Heart left ventricle (tissue), 16 donors: ENCODE measurements around the gene BCORL1. TPM values are rescaled to one million over a fixed set of nuclear protein-coding genes. Genes with fewer than 3 reads are reported as not detected.
A peak's percentile ranks its signal among the peaks of the same experiment; 100 is the strongest.

Experiments
- ATAC-seq, 4 donors: fragments of 200-7000 bp; cut with Tn5 transposase; one replicate each; pipeline ENCODE4 v1.9.1; 2020 to 2022; ENCODE audit warnings: moderate library complexity in 4 of 4, mild to moderate bottlenecking in 3 of 4, moderate number of reproducible peaks in 1 of 4
- DNase-seq, 5 donors: peaks; one replicate each; pipeline ENCODE4 v3.0.0-alpha.2; 2020
- H3K27ac ChIP-seq, 12 donors: fragments of 200-600 bp; sonication (generic) in 4 of 12; one replicate each; pipeline versions ENCODE4 v1.5.0 to v1.8.0; 2016 to 2022; ENCODE audit warnings: mild to moderate bottlenecking in 2 of 12
- H3K27me3 ChIP-seq, 9 donors: fragments of 200-600 bp; sonication (generic) in 2 of 9; one replicate each; pipeline versions ENCODE4 v1.5.1 to v1.8.0; 2016 to 2022; ENCODE audit warnings: mild to moderate bottlenecking in 3 of 9
- H3K36me3 ChIP-seq, 9 donors: fragments of 200-600 bp; sonication (generic) in 2 of 9; one replicate each; pipeline versions ENCODE4 v1.5.0 to v1.8.0; 2018 to 2022; ENCODE audit warnings: mild to moderate bottlenecking in 2 of 9
- H3K4me1 ChIP-seq, 12 donors: fragments of 200-600 bp; sonication (generic) in 4 of 12; one replicate each; pipeline versions ENCODE4 v1.5.0 to v1.8.0; 2016 to 2022; ENCODE audit warnings: mild to moderate bottlenecking in 3 of 12
- H3K4me3 ChIP-seq, 12 donors: fragments of 200-600 bp; sonication (generic) in 4 of 12; one replicate each; pipeline versions ENCODE4 v1.5.0 to v1.8.0; 2017 to 2022; ENCODE audit warnings: mild to moderate bottlenecking in 9 of 12, moderate library complexity in 4 of 12
- H3K9me3 ChIP-seq, 12 donors: fragments of 200-600 bp; sonication (generic) in 4 of 12; one replicate each; pipeline versions ENCODE4 v1.5.0 to v1.8.0; 2016 to 2022; ENCODE audit warnings: mild to moderate bottlenecking in 1 of 12
- POLR2A ChIP-seq, 2 donors: fragments of 450-650 bp; IDR thresholded peaks; one replicate each; pipeline ENCODE4 v1.6.1; 2017; ENCODE audit warnings: antibody characterized with exemption in 2 of 2, mild to moderate bottlenecking in 2 of 2, moderate library complexity in 2 of 2
- WGBS, 4 donors: extraction: QIAGEN DNeasy Blood & Tissue Kit in 2 of 4; methylation state at CpG; one replicate each; pipeline versions ENCODE4 v1.1.5 to v1.1.7; 2013 to 2018; 5-methylcytosine and 5-hydroxymethylcytosine counted together
- intact Hi-C, 10 donors: fragments of 100-400 bp; cut with DNase I; formaldehyde crosslinking; loops; one replicate each; pipeline versions ENCODE4 v1.11.1 to v1.14.2; 2022
- polyA plus RNA-seq, 2 donors: library from polyadenylated mRNA; stranded (reverse); fragments of 200-250 nt; gene quantifications; one replicate each; pipeline ENCODE4 v1.2.3, GENCODE V29; 2013
- total RNA-seq, 9 donors: library from RNA; depleted of rRNA in 2 of 9; stranded (reverse); fragments of >200 nt in 2 of 9; fragmentation: NEBNext Ultra II Directional in 3 of 9; extraction: Animal tissue kit (Norgen Biotek cat#: 25700) in 3 of 9; gene quantifications; one replicate each; pipeline versions ENCODE4 v1.1.0 to v1.2.4, GENCODE V29; 2016 to 2023
- TF ChIP-seq, protein P1 (sequence below), 12 donors: fragments of 200-600 bp; sonication (generic) in 4 of 12; IDR thresholded peaks; one replicate each; pipeline versions ENCODE4 v1.5.0 to v1.8.0; 2018 to 2022; ENCODE audit warnings: antibody characterized with exemption in 12 of 12, mild to moderate bottlenecking in 5 of 12
- donor health status: ischemic (EF 13 %, LVEDD 7.1; RV severe dilation, severe dysfunction).
- donor health status: healthy with polysubstance abuse.
- donor health status: DM: no; HTN: yes; CAD: no.
- donor health status: DM: no; HTN: no; CAD: no.
- donor health status: ischemic (EF 25% LVEDD 6.9; RV normal size, moderate dysfunction).
- donor health status: ischemic (EF 25% LVEDD 5.7; RV mildly dilated, moderate dysfunction).
- donor health status: healthy.
- donor health status: DM: yes; HTN: yes; CAD: no.
- donor health status: ischemic (EF 35%, LVEDD 5.7; RV mildly dilated, moderate dysfunction).
- donor health status: nonischemic (EF 11% LVEDD 7.7; RV severe dilation, severe dysfunction).
- donor health status: DM: yes; HTN: yes; CAD: no.
- donor health status: PGD.
- donor health status: ischemic (EF 29% LVEDD 5.4; RV normal size, mild dysfunction).
- donor health status: nonischemic (EF 23%, LVEDD 6.1; RV moderate dilation, normal function).

Gene BCORL1
- total and polyA plus RNA-seq, 11 donors = 3.3 to 11.0 (median 8.0) TPM

DNA sequence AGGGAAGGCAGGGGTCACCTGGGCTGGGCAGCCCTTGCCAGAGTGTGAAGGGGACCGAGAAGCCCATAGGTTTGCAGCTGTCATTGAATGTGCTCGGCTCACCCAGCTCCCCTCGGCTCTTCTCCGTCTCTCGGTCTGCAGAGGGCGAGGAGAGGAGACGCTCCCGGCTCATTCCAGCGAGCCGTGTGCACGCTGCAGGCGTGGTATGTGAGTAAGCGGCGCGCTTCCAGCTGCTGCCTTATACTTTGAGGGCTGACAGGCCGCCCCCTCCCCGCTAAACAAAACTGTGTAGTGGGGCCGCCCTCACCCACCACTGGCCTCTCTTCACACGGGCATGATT is 23.0 kb upstream of the BCORL1 start:
- 26 to 60% (median 31%) methylated on average over 19 of the region's 19 CpGs for WGBS, 4 donors
- TF ChIP-seq, protein P1, sequence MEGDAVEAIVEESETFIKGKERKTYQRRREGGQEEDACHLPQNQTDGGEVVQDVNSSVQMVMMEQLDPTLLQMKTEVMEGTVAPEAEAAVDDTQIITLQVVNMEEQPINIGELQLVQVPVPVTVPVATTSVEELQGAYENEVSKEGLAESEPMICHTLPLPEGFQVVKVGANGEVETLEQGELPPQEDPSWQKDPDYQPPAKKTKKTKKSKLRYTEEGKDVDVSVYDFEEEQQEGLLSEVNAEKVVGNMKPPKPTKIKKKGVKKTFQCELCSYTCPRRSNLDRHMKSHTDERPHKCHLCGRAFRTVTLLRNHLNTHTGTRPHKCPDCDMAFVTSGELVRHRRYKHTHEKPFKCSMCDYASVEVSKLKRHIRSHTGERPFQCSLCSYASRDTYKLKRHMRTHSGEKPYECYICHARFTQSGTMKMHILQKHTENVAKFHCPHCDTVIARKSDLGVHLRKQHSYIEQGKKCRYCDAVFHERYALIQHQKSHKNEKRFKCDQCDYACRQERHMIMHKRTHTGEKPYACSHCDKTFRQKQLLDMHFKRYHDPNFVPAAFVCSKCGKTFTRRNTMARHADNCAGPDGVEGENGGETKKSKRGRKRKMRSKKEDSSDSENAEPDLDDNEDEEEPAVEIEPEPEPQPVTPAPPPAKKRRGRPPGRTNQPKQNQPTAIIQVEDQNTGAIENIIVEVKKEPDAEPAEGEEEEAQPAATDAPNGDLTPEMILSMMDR (IDR thresholded peaks at IDR 0.05) = no peak
- no peak for TF ChIP-seq POLR2A (IDR thresholded peaks at IDR 0.05)
- ATAC-seq = peak in 3 of 4 donors; percentile 24 to 55 (median 30)
- H3K4me3 ChIP-seq = no peak overlapping the region
- H3K4me1 ChIP-seq = peaks cover 0 to 11% (median 0%) of the 10 kb centered on the region in 12 donors
- H3K27me3 ChIP-seq = peaks cover 0 to 2% (median 0%) of the 10 kb centered on the region in 9 donors
- DNase-seq = no peak
- intact Hi-C loops = no loop called here
- H3K9me3 ChIP-seq = no peaks in the 10 kb centered on the region
- H3K36me3 ChIP-seq = no peaks in the 10 kb centered on the region
- no peak overlapping the region for H3K27ac ChIP-seq

DNA sequence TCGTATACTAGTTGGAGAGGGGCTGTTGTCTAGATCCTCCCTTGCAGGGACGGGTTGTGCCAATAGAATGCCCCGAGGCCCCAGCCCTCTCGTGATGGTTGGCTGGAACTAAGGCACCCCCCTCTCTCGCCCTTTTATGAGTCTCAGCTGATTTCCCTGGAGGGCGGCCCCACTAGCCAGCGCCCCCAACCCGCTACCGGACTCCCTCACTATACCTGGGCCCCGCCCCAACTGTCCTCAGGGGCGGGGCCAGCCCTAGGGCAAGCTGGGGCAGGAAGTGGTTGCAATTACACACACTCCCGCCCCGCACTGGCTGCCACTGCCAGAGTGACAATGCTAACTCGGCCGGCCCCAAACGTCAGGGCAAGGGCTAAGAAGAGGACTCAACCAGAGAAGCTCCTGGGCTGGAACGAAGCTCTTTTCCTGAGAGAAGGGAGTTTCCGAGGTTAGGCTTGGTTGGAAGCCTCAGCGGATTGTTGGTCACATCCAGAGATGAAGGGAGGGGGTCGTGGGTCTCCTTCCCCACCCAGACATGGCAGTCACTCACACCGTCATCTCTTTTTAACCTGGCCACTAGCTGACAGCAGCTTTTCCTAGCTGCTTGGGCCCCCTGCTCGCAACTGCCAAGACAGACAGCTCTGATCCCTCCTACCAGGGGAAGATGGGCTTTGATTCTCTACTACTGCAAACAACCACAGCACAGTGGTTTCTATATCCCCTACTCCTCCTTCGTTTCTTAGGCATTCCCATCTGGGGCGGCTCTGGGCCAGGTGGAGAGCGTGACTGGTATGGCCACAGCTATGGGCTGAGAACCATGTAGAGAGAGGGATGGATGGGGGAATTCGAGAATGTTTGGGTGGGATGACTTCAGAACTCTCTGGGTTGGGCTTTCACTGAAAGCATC is 21.0 kb upstream of the BCORL1 start:
- Histone ChIP-seq H3K27me3 (peaks cover 0 to 2% (median 0%) of the 10 kb centered on the region in 9 donors), H3K36me3 (no peaks in the 10 kb centered on the region), H3K4me3 (peak overlapping the region in 8 of 12 donors; percentile 2 to 36 (median 18)), H3K9me3 (no peaks in the 10 kb centered on the region), H3K27ac (peak overlapping the region in 1 of 12 donors; percentile 62), H3K4me1 (peaks cover 0 to 11% (median 0%) of the 10 kb centered on the region in 12 donors)
- intact Hi-C loops = no loop called here
- no peak for TF ChIP-seq POLR2A (IDR thresholded peaks at IDR 0.05)
- TF ChIP-seq, protein P1 (IDR thresholded peaks at IDR 0.05) = no peak
- DNase-seq (peak; percentile 20 to 77 (median 55)), ATAC-seq (peak; percentile 67 to 78 (median 76))
- 19 to 48% (median 32%) methylated on average over 24 to 26 of the region's 26 CpGs for WGBS, 4 donors

DNA sequence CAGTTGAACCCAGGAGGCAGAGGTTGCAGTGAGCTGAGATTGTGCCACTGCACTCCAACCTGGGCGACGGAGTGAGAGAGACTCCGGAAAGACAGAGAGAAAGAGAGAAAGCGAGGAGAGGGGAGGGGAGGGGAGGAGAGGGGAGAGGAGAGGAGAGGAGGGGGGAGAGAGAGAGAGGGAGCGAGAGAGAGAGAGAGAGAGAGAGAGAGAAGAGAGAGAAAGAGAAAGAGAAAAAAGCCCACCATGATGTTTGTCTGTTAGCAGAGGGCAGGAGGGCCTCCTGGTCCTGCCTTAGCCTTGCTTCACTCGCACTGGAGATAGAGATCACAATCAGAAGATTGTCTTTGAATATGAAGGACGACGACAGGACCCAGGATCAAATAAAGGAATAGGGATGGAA is 18.7 kb upstream of the BCORL1 start:
- H3K27ac ChIP-seq = no peak overlapping the region
- 79 to 95% (median 86%) methylated on average over 8 of the region's 8 CpGs for WGBS, 4 donors
- H3K4me1 ChIP-seq = peaks cover 0 to 4% (median 0%) of the 10 kb centered on the region in 12 donors
- DNase-seq = no peak
- ATAC-seq = no peak
- H3K36me3 ChIP-seq = no peaks in the 10 kb centered on the region
- TF ChIP-seq, protein P1 (IDR thresholded peaks at IDR 0.05) = no peak
- TF ChIP-seq POLR2A (IDR thresholded peaks at IDR 0.05) = no peak
- no peak overlapping the region for H3K4me3 ChIP-seq
- intact Hi-C loops = no loop called here
- peaks cover 0 to 2% (median 0%) of the 10 kb centered on the region in 9 donors for H3K27me3 ChIP-seq
- H3K9me3 ChIP-seq = no peaks in the 10 kb centered on the region

DNA sequence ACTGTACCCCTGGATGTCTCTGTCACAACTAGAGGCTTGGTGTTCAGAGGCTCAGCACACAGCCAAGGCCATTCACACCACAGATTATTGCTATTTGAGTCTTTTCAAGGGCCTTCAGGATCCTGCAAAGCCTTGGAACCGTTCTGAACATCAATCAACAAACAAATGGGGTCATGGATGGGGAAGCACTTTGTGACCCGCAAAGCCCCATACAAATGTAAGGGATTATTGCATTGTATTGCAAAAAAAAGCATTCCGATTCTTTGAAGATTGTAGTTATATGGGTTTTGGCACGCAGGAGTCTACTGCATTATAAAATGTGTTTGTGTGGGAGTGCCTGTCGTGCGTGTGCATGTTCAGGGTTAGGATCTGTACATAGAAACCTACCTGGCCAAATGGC is 17.3 kb upstream of the BCORL1 start:
- peaks cover 0 to 1% (median 0%) of the 10 kb centered on the region in 9 donors for H3K27me3 ChIP-seq
- H3K27ac ChIP-seq = no peak overlapping the region
- TF ChIP-seq, protein P1 (IDR thresholded peaks at IDR 0.05) = no peak
- TF ChIP-seq POLR2A (IDR thresholded peaks at IDR 0.05) = no peak
- WGBS, 4 donors = 80 to 91% (median 86%) methylated on average over 6 of the region's 6 CpGs
- peaks cover 0 to 6% (median 0%) of the 10 kb centered on the region in 12 donors for H3K9me3 ChIP-seq
- no peaks in the 10 kb centered on the region for H3K36me3 ChIP-seq
- DNase-seq (no peak), ATAC-seq (no peak)
- no peak overlapping the region for H3K4me3 ChIP-seq
- peaks cover 0 to 3% (median 0%) of the 10 kb centered on the region in 12 donors for H3K4me1 ChIP-seq
- intact Hi-C loops = no loop called here
